ENCODE results near the gene ATPAF1.

GRCh38 chr1:46650491-46650890 is 17.7 kb downstream of the ATPAF1 start:
- TF ChIP-seq EZH2 (IDR thresholded peaks at IDR 0.05; ENCODE audit: borderline replicate concordance, low read length) (no peak), CTCF (IDR thresholded peaks at IDR 0.05; ENCODE audit: low read length) (no peak)
